ENCODE measurements around the gene TNPO3.
"Not testable (repeated sequence)": the region's sequence is repeated elsewhere in the genome, so short reads cannot be mapped to it uniquely, and the experiment has no call there.

TNPO3 gene

DNA sequence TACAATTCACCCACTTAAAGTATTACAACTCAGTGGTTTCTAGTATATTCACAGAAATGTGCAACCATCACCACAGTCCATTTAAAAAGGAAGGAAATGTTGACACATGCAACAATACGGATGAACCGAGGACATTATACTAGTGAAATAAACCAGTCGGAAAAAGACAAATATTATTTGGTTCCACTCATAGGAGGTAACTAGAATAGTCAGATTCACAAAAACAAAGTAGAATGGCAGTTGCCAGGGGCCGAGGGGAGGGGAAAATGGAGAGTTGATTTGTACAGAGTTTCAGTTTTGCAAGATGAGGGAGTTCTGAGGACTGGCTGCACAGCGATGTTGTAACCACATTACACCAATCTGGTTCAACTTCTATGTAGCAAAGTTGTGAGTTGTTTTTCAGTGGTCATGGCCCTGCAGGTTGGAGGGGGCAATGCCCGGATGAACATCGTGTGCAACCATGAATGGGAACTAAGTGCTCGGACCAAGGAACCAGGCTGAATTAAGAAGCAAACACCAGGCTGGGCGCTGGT lies 17.6 kb upstream of the TNPO3 start:
- in situ Hi-C loops (cut with MboI; ENCODE audit: low sequenced_read_pairs) = no loop called here

DNA sequence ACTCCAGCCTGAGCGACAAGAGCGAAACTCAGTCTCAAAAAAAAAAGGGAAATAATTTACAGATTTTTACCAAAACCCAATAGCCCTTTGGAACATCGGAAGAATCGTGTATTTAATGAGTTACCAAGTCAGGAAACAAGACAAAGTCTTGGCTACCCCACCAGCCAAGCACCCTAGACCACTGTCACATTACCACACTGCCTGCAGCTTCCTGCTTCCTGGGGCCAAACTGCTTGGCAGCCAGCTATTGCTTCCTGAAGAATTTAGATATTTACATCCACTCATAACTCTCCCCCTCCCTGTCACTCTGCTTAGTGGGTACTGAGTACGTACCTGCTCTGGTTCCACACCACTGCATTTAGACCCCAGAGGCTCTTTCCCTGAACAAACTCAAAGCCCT lies 14.1 kb upstream of the TNPO3 start:
- in situ Hi-C loops (cut with MboI; ENCODE audit: low sequenced_read_pairs) = no loop called here

DNA sequence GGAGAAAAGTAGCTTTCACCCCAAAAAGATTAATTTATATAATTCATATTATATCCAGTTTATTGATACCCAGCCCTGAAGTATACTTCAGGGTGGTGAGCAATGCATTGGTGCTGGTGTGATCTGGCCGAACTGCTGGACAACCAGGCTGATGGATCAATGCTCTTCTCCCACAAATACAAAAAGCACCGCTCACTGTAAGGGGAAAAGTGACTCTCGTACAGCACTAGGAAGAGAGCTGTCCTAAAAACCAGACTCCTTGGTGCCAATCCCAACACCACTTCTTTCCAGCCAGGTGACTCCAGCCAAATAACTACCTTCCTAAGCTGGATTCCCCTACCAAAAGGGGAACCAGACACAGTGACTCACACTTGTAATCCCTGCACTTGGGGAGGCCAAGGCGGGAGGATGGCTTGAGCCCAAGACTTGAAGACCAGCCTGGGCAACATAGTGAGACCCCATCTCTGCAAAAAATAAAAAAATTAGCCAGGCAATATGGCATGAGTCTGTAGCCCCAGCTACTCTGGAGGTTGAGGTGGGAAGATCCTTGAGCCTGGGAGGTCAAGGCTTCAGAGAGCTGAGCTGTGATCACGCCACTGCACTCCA lies 13.1 kb upstream of the TNPO3 start:
- in situ Hi-C loops (cut with MboI; ENCODE audit: low sequenced_read_pairs) = no loop called here

DNA sequence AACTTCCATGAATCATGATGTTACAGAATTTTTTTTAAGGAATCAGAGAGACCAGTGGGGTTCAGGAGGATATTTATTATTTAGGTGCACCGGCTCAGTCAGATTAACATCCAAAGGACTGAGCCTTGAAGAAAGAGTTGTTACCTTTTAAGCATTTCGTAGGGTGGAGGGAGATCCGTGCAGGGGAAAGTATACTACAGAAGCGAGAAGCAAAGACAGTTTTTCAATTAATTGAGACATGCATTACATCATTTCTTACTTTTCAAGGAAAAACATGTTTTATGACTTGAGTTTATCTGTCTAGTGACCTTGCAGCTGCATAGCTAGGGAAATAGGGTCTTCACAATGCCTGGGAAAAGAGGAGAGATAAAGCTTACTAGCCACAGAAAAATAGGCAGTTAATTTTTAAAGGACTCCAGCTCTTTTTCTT lies 12.2 kb upstream of the TNPO3 start:
- in situ Hi-C loops (cut with MboI; ENCODE audit: low sequenced_read_pairs) = not testable (repeated sequence)

DNA sequence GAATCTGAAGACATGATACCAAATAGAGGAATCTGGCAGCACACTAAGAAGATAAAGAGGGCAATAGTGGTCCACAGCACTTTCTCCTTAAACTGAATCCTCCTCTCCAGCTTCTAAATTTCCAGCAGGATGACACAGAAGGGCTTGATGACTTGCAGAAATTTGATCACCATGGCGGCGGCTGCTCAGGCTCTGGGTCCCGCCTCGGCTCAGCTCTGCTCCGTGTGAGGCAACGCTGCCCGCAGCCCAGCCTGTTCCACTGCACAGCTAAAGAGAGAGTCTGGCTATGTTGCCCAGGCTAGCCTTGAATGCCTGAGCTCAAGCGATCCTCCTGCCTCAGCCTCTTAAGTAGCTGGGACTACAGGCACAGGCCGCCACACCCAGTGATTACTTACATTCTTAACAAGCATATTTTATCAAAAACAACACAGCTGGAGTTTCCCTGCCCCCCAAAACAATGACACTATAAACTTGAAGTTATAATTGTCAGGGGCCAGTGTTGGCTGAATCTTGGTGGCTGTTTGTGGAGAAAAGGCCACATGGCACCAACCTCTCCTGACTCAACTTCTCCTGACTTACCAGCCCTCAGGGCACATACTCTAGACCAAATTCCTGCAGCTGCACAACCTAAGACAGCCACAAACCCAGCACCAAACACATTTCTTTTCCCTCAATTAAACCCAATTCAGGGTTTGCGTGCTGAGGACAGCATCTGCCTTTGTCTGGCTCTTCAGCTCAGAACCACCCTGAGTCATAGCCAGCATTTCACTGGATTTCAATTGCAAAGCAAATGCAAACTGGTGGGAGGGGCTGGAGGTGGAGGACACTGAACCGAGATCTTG lies 11.6 kb upstream of the TNPO3 start:
- in situ Hi-C loops (cut with MboI; ENCODE audit: low sequenced_read_pairs) = no loop called here

DNA sequence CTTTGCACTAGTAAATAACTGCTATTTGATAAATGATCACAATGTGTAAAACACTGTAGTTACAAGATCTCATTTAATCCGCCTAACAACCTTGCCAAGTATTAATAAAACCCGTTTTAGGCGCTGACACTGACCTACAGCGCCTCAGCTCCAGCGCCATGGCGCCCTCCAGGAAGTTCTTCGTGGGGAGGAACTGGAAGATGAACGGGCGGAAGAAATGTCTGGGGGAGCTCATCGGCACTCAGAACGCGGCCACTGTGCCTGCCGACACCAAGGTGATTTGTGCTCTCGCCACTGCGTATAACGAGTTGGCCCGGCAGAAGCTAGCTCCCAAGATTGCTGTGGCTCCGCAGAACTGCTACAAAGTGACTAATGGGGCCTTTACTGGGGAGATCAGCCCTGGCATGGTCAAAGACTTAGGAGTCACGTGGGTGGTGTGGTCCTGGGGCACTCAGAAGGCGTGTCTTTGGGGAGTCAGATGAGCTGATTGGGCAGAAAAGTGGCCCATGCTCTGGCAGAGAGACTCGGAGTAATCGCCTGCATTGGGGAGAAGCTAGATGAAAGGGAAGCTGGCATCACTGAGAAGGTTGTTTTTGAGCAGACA lies 1.1 kb upstream of the TNPO3 start:
- in situ Hi-C loops (cut with MboI; ENCODE audit: low sequenced_read_pairs) = no loop called here

DNA sequence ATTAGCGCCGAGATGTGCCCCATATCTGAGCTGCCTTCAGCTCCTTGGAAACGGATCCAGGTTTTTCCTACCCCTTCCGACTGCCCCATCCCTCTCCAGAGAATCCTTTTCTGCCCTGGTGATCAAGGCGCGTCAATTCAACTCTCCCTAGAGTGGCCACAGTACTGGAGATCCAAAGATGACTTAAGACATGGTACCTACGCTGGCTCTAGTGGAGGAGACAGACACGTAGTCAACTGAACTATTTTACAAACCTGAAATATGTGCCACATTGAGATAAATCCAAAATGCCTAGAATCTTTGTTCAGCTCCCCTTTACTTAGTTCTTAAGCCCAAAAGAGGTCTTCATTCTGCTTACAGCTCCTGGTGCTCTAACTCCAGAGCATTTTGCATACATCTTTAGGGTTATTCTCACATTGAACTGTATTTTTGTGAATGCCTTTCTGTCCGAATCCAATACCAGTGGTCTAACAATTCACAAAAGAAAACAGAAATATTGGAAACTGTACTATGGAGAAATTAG lies 444 bp upstream of the TNPO3 start:
- in situ Hi-C loops (cut with MboI; ENCODE audit: low sequenced_read_pairs) = no loop called here

DNA sequence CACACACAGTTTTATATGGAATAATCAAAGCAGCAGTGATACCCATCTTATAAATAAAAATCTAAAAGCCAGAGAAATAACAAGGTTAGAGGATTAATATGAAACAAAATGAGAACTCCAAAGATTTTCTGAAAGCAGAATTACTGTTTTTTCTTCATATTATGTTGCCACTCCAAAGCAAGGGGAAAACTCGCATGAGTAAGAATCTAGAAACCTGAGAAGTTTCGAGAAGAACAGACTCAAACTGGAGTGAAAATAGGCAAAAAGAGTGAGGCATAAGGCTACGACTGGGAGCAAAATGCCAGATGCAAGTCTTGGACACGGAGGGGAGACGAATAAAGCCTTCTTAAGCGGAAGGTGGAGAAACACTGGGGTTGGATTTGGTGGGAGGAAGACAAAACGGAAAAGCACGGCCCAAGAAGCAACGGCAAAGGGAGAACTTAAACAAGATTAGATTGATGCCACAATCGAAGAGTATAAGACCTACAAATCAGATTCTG lies 923 bp downstream of the TNPO3 start:
- in situ Hi-C loops (cut with MboI; ENCODE audit: low sequenced_read_pairs) = no loop called here

DNA sequence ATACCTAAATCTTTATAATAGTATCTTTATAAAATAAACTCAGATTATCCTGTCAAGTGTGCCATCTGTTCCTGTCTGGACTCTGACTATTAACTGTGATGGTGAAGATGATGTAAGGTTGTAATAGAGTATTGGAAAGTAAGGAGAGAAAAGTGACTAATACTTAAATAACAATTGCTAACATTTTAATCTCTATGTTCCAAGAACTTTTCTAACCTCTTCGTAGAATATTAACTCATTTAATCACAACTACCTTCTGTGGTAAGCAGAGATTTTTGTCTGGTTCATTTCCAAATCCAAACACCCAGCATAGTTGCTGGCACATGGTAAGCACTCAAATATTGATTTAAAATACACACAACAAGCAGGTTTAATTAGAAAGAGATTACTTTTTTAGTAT lies 2.5 kb downstream of the TNPO3 start:
- in situ Hi-C loops (cut with MboI; ENCODE audit: low sequenced_read_pairs) = no loop called here

DNA sequence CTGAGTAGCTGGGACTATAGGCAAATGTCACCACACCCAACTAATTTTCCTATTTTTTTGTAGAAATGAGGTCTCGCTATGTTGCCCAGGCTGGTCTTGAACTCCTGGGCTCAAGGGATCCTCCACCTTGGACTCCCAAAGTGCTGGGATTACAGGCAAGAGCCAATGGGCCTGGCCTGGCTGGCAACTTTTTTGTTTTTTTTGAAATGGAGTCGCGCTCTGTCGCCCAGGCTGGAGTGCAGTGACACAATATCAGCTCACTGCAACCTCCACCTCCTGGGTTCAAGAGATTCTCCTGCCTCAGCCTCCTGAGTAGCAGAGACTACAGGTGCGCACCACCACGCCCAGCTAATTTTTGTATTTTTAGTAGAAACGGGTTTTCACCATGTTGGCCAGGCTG lies 3.5 kb downstream of the TNPO3 start:
- in situ Hi-C loops (cut with MboI; ENCODE audit: low sequenced_read_pairs) = not testable (repeated sequence)

DNA sequence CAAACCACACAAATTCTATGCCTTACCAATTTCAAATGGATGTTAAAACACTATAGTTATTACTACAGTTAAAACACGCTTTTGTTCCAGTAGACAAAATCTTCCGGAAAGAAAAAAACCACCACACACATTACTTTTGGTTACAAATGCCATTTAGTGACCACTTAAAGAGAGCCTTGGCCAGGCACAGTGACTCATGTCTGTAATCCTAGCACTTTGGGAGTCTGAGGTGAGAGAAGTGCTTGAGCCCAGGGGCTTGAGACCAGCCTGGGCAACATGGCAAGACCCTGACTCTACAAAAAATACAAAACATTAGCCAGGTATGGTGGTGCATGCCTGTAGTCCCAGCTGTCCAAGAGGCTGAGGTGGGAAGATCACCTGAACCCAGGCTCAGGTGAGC lies 7.2 kb downstream of the TNPO3 start:
- in situ Hi-C loops (cut with MboI; ENCODE audit: low sequenced_read_pairs) = no loop called here

DNA sequence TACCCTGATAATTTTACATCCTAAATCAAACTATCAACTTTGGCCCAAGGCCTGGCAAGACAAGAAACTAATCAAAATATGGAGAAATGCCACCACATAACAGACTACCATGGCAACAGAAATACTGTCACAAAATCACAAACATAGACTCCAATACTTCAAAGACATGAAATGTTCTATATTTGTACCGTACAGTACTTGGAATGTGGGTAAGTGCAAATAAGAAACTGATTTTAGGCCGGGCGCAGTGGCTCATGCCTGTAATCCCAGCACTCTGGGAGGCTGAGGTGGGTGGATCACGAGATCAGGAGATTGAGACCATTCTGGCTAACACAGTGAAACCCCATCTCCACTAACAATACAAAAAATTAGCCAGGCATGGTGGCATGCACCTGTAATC lies 9.2 kb downstream of the TNPO3 start:
- in situ Hi-C loops (cut with MboI; ENCODE audit: low sequenced_read_pairs) = no loop called here

DNA sequence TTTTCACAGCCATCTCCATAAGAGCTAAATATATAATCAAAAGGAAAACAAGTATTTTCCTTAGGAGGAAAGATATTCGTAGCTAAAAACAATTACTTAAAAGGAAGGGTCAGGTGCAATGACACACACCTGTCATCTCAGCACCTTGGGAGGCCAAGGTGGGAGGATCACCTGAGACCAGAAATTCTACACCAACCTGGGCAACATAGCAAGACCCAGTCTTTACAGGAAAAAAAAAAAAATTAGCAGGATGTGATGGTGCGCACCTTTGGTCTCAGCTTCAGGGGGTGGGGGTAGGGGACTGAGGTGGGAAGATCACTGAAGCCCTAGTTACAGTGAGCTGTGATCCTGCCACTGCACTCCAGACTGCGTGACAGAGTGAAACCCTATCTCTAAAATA lies 11.9 kb downstream of the TNPO3 start:
- in situ Hi-C loops (cut with MboI; ENCODE audit: low sequenced_read_pairs) = no loop called here

DNA sequence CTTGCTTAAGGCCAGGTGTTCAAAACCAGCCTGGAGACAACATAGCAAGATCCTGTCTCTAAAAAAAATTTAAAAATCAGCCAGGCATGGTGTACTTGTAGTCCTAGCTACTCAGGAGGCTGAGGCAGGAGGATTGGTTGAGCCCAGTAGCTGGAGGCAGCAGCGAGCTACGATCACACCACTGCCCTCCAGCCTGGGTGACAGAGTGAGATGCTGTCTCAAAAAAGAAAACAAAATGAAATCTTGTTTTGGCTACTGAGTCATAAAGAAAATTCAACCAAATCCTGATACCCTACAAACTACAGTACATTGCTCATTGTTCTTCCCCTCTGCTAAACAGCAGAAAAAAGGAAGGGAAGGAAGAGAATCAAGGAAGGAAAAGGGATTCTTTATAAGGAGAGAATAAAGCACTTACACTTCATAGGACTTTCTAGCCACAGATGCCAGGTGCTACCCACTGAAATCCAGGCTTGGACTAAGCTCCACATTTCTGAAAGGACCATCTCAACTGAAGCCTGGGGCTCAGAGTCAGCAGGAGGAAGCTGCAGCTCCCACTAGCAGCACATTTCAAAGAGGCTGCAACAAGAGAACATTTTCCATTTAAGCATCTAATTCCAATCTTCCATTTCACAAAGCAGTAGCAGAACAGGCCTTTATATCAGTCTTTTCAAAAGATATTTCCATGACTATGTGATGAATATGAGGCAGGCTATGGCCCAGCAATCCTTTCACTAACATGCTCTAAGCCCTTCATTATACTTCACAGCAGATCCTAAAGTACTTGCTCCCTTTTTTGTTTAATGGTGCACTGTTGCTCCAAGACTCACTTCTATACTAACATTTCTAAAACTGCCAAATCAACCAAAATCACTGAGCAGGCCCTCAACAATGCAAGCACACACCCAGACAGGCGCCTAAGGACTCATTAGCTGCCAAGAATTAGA lies 13.5 kb downstream of the TNPO3 start:
- in situ Hi-C loops (cut with MboI; ENCODE audit: low sequenced_read_pairs) = no loop called here

DNA sequence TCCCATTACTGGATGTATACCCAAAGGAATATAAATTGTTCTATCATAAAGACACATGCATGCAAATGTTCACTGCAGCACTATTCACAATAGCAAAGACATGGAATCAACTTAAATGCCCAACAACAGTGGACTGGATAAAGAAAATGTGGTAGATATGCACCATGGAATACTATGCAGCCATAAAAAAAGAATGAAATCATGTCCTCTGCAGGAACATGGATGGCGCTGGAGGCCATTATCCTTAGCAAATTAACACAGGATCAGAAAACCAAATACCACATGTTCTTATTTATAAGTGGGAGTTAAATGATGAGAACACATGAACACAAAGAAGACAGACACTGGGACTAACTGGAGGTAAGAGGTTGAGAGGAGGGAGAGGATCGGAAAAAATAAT lies 16.4 kb downstream of the TNPO3 start:
- in situ Hi-C loops (cut with MboI; ENCODE audit: low sequenced_read_pairs) = not testable (repeated sequence)

DNA sequence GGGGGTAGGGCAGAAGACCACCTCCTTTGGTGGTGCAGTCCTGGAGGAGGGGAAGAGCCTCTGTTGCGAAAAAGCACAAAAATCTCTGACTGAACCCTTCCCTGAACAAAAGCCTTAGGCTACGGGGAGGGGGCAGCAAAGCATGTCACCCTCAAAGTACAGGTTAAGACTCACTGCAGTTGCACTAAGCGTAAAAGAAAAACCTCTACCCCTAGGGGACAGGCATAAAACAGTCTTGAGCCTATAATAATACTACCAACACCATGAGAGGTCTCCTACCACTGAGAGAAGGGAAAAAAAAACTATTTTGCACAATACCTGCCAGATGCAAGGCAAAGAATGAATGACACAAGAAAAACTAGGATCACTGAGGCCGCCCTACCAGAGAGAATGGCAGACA lies 17.3 kb downstream of the TNPO3 start:
- in situ Hi-C loops (cut with MboI; ENCODE audit: low sequenced_read_pairs) = no loop called here

DNA sequence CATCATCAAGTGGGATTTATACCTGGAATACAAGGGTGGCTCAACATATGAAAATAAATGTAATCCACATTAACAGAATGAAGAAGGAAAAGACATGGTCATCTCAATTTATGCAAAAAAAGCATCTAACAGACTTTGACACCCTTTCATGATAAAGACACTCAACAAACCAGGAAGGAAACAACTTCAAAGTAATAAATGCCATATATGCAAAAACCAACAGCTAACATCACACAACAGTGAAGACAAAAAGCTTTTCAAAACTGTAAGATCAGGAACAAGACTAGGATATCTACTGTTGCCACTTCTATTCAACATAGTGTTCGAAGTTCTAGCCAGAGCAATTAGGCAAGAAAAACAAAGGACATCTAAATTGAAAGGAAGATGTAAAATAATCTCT lies 22.9 kb downstream of the TNPO3 start:
- in situ Hi-C loops (cut with MboI; ENCODE audit: low sequenced_read_pairs) = no loop called here

DNA sequence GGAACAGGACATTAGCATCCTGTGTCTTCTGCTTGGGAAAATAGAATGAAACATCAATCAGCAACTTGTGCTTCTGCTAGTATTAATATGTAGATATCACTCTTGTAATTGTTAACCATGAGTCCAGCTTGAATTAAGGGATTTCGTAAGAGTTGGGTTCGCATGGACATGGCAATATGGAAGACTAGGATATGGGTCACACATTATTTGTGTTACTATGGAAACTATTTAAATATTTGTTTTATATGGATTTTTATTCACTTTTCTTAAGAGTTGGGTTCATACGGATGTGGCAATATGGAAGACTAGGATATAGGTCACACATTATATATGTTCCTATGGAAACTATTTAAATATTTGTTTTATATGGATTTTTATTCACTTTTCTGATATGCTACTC lies 24.5 kb downstream of the TNPO3 start:
- in situ Hi-C loops (cut with MboI; ENCODE audit: low sequenced_read_pairs) = no loop called here

DNA sequence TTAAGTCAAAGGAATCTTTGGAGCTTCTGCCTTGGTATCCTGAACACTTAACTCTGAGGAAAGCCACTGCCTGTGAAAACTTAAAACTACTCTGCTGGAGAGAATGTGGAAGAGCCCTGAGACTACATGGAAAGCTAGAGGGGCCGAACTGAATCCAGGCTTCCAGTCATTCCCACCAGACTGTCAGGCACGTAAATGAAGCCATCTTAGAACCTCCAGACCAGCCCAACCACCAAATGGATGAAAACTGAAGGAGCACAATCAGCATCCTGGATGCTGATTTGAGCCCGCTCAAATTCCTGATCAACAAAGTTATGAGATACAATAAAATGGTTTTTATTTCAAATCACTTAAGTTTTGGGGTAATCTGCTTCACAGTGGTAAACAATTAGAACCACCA lies 30.8 kb downstream of the TNPO3 start:
- in situ Hi-C loops (cut with MboI; ENCODE audit: low sequenced_read_pairs) = no loop called here

DNA sequence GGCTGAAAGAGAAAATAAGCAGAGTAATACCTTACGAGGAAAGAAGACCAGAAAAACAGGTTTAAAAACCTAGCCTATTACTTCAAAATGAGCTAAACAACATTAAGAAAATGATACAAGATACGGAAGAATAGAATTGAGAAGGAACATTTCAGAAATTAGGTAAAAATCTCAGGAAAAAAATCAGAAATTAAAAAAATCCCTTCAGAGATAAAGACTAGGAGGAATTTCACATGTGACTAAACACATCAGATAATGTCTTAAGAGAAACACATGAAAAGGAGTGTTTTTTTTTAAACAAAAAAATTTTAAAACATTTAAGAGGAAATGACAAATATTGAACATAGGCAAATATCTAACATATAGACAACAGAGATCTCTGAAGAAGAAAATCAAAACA lies 33.3 kb downstream of the TNPO3 start:
- in situ Hi-C loops (cut with MboI; ENCODE audit: low sequenced_read_pairs) = no loop called here

Measured in HL-60/S4 treated with retinoic acid at 250 ng/mL for 4 days and 3 days (cell line).